NCI-H1092 (cell line): ENCODE measurements around the gene TMEM123.
A peak's percentile ranks its signal among the peaks of the same experiment; 100 is the strongest.

Source experiments
- DNase-seq: peaks from one replicate; lab custom pipeline; 2025; lab: John Stamatoyannopoulos, UW

The TMEM123 gene

GRCh38 chr11:102452461-102453301, at the start of gene TMEM123:
TMEM123 (minus strand) TSS chr11:102452765; CDS start chr11:102452623, 142 bp downstream.
- peak; percentile 85 for DNase-seq

- no peak for DNase-seq
Measured at GRCh38 chr11:102500829-102501228, 48.3 kb upstream of the TMEM123 start.

- no peak for DNase-seq
Measured at GRCh38 chr11:102499931-102500330, 47.4 kb upstream of the TMEM123 start.

GRCh38 chr11:102499151-102499550, 46.6 kb upstream of the TMEM123 start:
- no peak for DNase-seq

GRCh38 chr11:102497061-102497460, 44.5 kb upstream of the TMEM123 start:
- DNase-seq = no peak

- peak; percentile 63 for DNase-seq
Measured at GRCh38 chr11:102495161-102496042, 42.8 kb upstream of the TMEM123 start.

- no peak for DNase-seq
Measured at GRCh38 chr11:102494216-102494615, 41.7 kb upstream of the TMEM123 start.

- DNase-seq = no peak
Measured at GRCh38 chr11:102493524-102493923, 41.0 kb upstream of the TMEM123 start.

- no peak for DNase-seq
Measured at GRCh38 chr11:102491969-102492368, 39.4 kb upstream of the TMEM123 start.

- no peak for DNase-seq
Measured at GRCh38 chr11:102489186-102490145, 36.9 kb upstream of the TMEM123 start.

GRCh38 chr11:102488208-102488607, 35.6 kb upstream of the TMEM123 start:
- DNase-seq = no peak

- no peak for DNase-seq
Measured at GRCh38 chr11:102487214-102487613, 34.6 kb upstream of the TMEM123 start.

- DNase-seq = no peak
Measured at GRCh38 chr11:102486584-102486983, 34.0 kb upstream of the TMEM123 start.

GRCh38 chr11:102485095-102485722, 32.6 kb upstream of the TMEM123 start:
- no peak for DNase-seq

- no peak for DNase-seq
Measured at GRCh38 chr11:102482433-102482832, 29.9 kb upstream of the TMEM123 start.

GRCh38 chr11:102479733-102480132, 27.2 kb upstream of the TMEM123 start:
- DNase-seq = no peak

- DNase-seq = no peak
Measured at GRCh38 chr11:102478673-102479299, 26.2 kb upstream of the TMEM123 start.

GRCh38 chr11:102476812-102477211, 24.2 kb upstream of the TMEM123 start:
- no peak for DNase-seq

GRCh38 chr11:102476069-102476468, 23.5 kb upstream of the TMEM123 start:
- DNase-seq = no peak

- no peak for DNase-seq
Measured at GRCh38 chr11:102473543-102473942, 21.0 kb upstream of the TMEM123 start.

GRCh38 chr11:102472127-102472526, 19.6 kb upstream of the TMEM123 start:
- no peak for DNase-seq
